Colon (tissue), 2 donors: Measurements from ENCODE around the gene RBCK1.
"Not testable (repeated sequence)": the region's sequence is repeated elsewhere in the genome, so short reads cannot be mapped to it uniquely, and the experiment has no call there.

Experiments
- FAIRE-seq: peaks from 2 replicates; lab custom pipeline; 2012; peaks lifted over from hg19 to GRCh38; lab: Jason Lieb, UNC
- donor health status: control.
- donor health status: control.

RBCK1 gene

GRCh38 chr20:407953-408842, at the start of gene RBCK1:
Gene RBCK1, plus strand, starts transcription at chr20:408299. Its CDS starts 459 bp downstream, at chr20:408758.
- no peak for FAIRE-seq

DNA sequence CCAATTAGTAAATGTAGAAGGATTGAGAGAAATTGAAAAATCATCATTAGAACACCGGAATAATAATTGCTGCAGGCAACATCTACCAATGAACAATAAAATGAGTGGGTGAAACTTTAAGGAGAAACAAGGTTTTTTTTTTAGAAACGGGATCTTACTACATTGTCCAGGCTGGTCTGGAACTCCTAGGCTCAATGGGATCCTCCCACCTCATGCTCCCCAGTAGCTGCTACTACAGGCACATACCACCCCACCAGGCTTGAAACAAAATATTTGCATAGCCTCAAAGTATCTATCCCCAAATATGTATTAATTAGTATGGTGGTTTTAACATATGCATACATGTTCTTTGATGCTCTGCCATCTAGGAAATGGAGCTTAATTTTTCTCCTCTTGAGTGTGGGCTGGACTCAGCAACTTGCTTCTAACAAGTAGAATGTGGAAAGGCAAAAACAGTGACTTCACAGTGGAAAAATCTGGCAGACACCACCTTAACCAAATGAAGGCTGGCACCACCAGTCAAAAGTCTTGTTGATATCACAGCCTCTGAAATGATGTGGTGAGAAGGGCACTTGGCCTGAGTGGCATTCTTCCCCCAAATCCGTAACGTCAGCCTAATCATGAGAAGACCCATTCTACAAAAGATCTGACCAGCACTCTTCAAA, 49.1 kb upstream of the RBCK1 start:
- FAIRE-seq, result no peak

GRCh38 chr20:361561-361960, 46.5 kb upstream of the RBCK1 start:
- FAIRE-seq, result no peak

- FAIRE-seq, result no peak
These were observed 45.5 kb upstream of the RBCK1 start for GRCh38 chr20:362271-363254.

DNA sequence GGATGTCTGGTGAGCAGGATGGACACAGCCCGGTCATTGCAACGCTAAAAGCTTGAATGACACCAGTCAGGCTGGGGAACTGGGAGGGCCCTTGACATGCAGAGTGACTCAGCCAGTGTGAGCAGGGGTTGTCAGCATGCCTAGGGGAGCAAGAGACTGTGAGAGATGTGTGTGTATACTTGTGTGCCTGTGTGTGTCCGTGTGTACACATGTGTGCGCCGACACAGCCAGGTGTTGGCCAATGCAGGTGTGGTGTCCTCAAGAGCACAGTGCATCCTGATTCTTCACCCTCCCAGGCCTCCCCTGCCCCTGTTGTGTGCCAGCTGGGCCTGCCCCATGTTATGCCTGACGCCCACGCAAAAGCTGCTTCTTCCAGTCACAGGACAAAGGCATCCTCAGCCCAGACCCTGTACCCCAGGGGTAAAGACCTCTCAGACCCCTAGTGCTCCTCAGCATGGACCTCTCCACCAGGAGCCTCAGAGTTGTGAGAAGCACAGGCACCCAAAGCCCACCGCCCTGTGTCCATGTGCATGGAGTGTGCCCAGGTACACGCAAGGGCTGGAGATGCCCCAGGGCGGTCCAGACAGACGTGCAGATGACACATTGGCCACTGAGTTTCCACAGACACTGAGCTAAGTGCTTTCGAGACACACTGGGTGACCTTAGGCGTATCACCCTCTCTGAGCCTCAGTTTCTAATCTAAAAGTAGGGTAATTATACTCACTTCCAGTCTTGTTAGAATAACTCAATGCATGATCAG, 44.6 kb upstream of the RBCK1 start:
- no peak for FAIRE-seq

DNA sequence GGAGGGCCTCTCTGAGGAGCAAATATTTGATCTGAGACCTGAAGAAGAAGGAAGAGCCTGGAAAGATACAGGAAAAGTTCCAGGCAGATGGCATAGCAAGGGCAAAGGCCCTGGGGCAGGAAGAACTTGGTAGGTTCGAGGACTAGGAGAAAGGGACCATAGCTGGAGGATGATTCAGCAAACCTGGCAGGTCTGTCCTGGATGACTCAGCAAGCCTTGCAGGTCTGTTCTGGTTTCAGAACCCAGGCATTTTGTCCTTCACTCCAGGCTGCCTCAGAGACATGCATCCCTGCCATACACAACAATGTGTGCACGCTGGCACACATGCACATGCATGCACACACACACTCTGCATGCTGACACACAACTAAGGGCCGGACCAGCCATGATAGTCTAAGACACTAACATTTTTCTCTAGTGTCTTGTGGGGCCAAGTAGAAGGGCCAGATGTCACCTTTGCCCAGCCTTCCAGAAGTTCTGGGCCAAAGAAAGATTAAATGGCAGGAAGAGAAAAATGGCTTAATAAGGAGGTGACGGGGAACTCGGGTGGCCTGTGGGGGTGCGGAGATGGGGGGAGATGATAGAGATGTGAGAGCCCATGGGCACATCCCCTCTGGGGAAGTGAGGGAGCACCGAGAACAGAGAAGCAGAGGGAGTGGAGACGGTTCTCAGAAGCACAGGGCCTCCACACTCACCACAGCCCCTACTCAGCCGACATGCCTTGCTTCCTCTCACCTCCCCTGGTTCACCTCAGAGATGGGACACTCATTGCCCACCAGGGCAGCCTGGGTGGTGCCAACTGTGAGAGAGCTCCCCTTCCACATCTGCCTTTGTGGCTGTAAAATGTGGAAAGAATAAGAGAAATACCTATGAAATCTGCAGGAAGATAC, 42.9 kb upstream of the RBCK1 start:
- FAIRE-seq, result no peak

GRCh38 chr20:366041-366718, 41.9 kb upstream of the RBCK1 start:
- FAIRE-seq, result no peak

DNA sequence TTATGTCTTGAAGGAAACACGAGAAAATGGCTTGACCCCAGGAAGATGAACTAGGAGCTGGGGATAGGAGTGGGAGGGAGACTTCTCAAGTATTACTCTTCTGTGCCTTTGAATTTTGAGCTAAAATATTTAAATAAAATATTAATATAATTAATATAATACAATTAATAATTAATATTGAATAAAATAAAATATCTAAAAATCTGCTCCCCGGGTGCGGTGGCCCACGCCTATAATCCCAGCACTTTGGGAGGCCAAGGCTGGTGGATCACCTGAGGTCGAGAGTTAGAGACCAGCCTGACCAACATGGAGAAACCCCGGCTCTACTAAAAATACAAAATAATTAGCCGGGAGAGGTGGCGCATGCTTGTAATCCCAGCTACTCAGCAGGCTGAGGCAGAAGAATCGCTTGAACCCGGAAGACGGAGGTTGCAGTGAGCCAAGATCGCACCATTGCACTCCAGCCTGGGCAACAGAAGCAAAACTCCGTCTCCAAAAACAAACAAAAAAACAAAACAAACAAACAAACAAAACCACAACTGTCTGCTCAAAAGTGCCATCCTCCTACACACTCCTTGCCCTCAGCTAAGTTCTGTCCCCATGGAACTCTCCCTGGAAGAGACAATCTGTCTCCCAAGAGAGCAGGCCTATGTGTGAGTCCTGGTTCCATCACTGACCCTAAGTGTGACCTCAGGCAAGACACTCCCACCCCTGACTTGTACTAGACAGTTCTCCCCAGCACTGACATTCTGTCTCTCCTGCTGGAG, 41.2 kb upstream of the RBCK1 start:
- no peak for FAIRE-seq

- no peak for FAIRE-seq
These were observed 40.6 kb upstream of the RBCK1 start for GRCh38 chr20:367486-367887.

DNA sequence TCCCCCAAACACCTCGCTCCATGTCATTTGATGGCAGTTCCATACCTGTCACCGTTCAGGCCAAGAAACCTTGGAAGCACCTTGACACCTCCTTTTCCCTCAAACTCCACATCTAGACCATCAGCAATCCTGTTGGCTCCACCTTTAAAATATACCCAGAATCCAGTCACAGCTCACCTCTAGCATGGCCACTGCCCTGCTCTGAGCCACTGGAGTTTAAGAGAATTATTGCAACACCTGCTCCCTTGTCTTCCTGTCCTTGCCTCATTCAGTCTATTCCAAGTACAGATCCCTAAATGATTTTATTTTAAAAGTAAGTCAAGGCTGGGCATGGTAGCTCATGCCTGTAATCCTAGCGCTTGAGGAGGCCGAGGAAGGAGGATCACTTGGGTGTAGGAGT, 39.2 kb upstream of the RBCK1 start:
- FAIRE-seq, result no peak

DNA sequence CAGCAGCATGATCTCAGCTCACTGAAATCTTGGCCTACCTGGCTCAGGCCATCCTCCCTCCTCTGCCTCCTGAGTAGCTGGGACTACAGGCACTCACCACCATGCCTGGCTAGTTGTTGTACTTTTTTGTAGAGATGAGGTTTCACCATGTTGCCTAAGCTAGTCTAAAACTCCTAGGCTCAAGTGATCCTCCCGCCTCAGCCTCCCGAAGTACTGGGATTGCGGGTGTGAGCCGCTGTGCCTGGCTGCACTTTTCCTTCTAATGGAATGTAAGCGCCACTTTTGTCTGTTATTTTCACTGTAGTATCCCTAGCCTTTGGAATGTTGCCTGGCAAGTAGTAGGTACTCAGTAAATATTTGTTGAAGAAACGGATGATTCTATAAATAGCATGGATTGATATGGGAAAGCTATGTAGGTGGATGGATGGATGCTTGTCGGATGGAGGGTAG, 37.9 kb upstream of the RBCK1 start:
- no peak for FAIRE-seq

- no peak for FAIRE-seq
These were observed 36.9 kb upstream of the RBCK1 start for GRCh38 chr20:370977-371754.

DNA sequence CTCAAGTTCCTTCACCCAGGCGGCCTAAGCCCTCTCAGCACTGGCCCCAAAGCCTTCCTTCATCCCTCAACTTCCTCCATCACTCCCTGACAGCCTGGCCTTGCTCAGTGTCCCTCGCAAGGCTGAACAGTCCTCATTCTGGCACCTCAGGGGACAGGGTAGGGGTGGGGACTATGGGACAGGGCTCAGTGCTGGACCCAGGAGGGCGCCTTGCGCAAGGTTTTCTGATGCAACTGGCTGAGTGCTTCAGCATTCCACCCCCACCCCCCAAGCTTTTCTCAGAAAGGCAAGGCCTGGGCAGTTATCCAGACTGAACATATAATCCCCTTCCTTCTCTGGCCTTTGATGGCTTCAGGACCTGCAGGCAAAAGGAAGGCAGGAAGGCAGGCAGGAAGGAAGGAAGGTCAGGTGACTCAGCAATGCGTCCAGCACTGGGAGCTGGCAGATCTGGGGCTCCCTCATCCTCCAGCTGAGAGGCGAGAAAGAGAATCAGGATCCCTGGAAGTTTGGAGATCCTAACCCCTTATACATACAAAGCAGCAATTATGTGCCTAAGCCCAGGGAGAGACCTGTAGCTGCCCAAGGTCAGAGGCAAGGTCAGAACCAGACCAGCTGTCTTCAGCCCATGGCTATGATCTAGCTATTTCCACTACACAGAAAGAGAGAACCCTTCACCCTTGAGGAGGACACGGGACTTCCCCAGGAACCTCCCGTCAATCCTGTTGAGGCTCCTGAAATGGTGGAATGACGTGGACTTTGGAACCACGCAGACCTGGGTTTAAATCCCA, 36.1 kb upstream of the RBCK1 start:
- FAIRE-seq, result no peak

DNA sequence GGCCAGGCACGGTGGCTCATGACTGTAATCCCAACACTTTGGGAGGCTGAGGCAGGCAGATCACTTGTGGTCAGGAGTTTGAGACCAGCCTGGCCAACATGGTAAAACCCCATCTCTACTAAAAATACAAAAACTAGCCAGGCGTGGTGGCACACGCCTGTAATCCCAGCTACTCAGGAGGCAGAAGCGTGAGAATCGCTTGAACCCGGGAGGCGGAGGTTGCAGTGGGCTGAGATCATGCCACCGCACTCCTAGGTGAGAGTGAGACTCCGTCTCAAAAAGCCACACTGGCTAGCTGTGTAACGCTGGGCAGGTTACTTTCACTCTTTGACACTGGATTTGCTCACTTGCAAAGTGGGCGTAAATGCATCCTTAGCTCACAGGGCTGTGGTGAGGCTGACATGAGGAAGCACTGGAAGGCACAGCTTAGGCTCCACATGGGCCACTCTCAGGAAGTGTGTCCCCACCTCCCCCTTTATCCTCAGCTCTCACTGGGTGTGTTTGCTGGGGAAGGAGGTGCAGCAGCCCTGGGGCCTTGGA, 35.5 kb upstream of the RBCK1 start:
- not testable (repeated sequence) for FAIRE-seq

- FAIRE-seq, result no peak
These were observed 34.8 kb upstream of the RBCK1 start for GRCh38 chr20:373171-373890.

GRCh38 chr20:375265-375889, 32.7 kb upstream of the RBCK1 start:
- no peak for FAIRE-seq
